HG03565 (cell line): ENCODE data around the gene TACSTD2.
"Not testable (repeated sequence)": the region's sequence is repeated elsewhere in the genome, so short reads cannot be mapped to it uniquely, and the experiment has no call there.

Experiments used
- ATAC-seq: cut with Tn5 transposase; IDR thresholded peaks from one replicate; pipeline ENCODE4 v1.9.1; 2021; ENCODE audit warnings: mild to moderate bottlenecking, moderate library complexity; ENCODE audit not compliant: unreplicated experiment

TACSTD2 gene, protein sequence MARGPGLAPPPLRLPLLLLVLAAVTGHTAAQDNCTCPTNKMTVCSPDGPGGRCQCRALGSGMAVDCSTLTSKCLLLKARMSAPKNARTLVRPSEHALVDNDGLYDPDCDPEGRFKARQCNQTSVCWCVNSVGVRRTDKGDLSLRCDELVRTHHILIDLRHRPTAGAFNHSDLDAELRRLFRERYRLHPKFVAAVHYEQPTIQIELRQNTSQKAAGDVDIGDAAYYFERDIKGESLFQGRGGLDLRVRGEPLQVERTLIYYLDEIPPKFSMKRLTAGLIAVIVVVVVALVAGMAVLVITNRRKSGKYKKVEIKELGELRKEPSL

DNA sequence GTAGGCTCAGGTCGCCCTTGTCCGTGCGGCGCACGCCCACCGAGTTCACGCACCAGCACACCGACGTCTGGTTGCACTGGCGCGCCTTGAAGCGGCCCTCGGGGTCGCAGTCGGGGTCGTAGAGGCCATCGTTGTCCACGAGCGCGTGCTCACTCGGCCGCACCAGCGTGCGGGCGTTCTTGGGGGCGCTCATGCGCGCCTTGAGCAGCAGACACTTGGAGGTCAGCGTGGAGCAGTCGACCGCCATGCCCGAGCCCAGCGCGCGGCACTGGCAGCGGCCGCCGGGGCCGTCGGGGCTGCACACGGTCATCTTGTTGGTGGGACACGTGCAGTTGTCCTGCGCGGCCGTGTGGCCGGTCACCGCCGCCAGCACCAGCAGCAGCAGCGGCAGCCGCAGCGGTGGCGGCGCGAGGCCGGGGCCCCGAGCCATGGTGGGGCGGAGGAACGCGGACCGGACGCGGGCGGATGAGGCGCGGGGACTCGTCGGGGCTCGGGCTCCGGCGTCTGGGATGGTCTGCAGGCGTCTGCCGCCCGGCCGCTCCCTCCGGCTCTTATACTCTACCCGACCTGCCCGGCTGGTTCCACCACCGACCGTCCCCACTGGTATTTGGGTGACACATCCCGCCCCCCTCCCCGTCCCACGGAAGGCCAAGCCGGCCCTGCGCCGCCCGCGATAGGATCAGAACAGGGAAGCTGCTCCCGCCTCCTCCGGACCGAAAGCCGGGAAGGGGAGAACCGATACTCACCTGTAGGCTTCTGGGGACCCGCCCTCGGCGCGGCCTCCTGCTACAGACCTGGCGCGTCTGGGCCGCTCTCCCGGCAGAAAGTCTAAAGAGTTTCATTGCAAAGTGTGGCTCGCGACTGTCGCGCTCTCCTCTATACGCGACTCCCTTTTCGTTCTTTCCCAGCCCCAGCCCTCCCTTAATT lies at the start of gene TACSTD2:
Gene TACSTD2, minus strand, starts transcription at position 526 of the 927 bp plus-strand sequence. Its CDS starts 96 bp downstream, at position 430.
- no peak for ATAC-seq

- no peak for ATAC-seq
These were observed 49.2 kb upstream of the TACSTD2 start for GRCh38 chr1:58626293-58626692.

DNA sequence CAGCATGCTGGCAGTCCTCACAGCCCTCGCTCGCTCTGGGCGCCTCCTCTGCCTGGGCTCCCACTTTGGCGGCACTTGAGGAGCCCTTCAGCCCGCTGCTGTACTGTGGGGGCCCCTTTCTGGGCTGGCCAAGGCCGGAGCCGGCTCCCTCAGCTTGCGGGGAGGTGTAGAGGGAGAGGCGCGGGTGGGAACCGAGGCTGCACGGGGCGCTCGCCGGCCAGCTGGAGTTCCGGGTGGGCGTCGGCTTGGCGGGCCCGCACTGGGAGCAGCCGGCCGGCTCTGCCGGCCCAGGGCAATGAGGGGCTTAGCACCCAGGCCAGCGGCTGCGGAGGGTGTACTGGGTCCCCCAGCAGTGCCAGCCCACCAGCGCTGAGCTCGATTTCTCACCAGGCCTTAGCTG lies 46.2 kb upstream of the TACSTD2 start:
- ATAC-seq = not testable (repeated sequence)

GRCh38 chr1:58622571-58622970 lies 45.5 kb upstream of the TACSTD2 start:
- ATAC-seq = no peak

DNA sequence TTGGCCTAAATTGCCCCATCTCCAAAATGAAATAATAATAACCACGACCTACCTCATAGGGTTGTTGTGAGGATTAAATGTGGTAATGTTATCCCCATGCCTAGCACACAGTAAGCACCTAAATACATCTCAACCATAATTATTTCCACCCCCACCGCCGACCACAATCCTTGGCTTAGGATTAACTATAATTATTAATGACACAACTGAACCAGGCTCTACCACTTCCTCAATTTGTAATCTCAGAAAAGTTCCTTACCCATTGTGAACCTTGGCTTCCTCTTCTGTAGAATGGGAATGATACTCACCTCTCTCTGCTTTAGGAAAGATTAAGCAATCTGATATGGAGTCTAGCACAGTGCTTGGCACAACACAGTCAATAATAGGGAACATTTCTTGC lies 44.3 kb upstream of the TACSTD2 start:
- ATAC-seq = no peak

DNA sequence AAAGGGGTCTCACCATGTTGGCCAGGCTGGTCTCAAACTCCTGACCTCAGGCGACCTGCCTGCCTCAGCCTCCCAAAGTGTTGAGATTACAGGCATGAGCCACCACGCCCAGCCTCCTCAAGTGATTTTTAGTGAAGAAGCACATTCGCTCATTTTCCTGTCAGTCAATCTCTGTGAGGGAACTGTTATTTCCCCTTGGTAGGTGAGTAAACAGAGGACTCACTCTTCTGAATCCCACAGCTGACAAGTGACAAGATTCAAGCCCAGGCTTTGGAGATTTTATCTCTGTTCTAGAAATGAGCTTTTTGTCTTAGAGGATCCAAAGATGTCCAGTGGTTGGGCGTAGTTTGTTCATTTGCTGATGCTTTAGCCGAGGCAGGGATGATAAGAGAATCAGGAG lies 43.9 kb upstream of the TACSTD2 start:
- no peak for ATAC-seq

- ATAC-seq = no peak
These were observed 43.2 kb upstream of the TACSTD2 start for GRCh38 chr1:58620259-58620658.

- no peak for ATAC-seq
These were observed 42.4 kb upstream of the TACSTD2 start for GRCh38 chr1:58619286-58620054.

DNA sequence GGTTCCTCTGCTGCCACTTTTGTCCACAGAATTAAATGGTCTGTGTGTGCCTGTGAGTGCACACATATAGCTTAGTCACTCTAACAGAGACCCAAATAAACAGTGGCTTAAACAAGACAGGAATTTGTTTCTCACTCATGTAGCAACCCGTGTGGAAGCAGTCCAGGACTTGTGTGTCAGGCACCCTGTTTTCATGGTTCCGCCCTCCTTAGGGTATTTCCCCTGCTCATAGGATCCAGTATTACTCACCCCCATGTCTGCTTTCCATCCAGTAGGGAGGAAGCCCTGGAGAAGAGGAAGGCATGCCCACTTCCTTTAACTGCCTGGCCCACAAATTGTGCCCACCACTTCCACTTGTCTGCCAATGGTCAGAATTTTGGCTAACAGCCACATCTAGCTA lies 41.3 kb upstream of the TACSTD2 start:
- no peak for ATAC-seq

GRCh38 chr1:58611861-58612385 lies 34.9 kb upstream of the TACSTD2 start:
- ATAC-seq = no peak

DNA sequence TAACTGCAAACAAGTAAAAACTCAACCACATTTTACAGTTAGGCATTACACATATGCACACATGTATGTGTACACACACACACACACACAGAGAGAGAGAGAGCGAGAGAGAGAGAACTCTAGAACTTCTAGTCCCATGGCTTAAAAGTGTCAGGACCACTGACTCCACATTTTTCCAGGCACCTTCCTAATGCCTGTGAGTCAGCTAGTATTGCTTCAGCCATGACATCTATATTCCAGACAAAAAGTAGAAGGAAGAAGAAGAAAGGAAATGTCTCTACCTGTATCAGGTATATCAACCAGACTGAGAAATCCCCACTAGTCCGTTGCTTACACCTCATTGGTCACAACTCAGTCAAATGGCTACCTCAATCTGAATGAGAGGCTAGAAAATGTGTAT lies 31.9 kb upstream of the TACSTD2 start:
- no peak for ATAC-seq

GRCh38 chr1:58608297-58608696 lies 31.2 kb upstream of the TACSTD2 start:
- ATAC-seq = no peak

- ATAC-seq = no peak
These were observed 30.3 kb upstream of the TACSTD2 start for GRCh38 chr1:58607391-58607790.

GRCh38 chr1:58601921-58602320 lies 24.9 kb upstream of the TACSTD2 start:
- not testable (repeated sequence) for ATAC-seq

DNA sequence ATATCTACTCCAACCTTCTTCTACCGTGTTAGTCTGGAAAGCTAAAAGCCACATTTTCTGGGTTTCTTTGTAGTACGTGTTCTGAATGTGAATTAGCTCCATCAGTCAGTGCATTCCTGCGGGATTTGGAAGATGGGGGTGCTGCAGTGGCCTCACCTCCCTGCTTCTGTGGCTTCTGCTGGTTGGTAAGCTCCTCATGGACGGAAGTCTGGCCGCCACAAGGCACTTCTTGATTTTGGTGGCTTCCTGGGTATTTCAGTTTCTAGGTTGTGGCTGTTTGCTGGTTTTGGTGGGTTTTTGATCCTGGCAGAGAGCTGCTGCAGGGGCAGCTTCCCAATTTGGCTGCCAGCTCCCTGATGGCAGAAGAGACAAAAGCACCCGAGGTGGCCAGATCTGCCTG lies 20.9 kb upstream of the TACSTD2 start:
- no peak for ATAC-seq

GRCh38 chr1:58597076-58597475 lies 20.0 kb upstream of the TACSTD2 start:
- no peak for ATAC-seq

DNA sequence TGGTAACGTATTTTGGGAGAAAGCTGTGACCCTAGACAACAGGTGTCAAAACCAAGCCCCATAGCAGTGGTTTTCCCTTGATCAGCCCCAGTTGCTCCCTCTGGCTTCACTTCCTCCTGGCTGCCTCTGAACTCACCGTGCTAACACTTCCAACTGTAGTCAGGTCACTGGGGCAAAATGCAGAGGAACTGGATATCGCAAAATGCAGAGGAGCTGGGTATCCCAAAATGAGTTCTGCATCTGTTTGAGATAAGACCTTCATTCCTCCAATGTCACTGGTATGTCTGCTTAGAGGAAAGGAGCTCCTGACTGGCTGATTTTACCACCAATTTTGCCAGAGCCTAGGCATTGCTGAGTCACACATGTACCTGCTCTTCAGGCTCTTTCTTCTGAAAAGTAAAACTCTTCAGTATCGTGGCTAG lies 19.6 kb upstream of the TACSTD2 start:
- no peak for ATAC-seq

DNA sequence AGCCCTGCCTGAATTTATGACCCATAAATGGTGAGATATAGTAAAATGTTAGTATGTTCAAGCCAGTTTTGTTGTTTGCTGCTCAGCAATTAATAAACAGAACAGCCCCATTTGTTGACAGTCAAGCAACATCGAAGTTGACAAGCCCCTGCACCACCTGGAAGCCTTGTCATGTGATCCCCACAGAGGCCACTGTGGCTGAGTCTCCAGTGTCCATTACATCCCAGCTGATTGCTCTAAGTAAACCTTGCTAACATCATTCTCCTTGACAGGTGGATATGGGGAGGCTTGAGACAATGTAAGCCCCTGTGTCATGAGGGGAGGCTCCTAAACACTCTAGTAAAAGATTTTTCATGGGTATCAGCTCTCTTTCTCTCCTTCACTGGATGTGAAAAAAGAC lies 17.5 kb upstream of the TACSTD2 start:
- ATAC-seq = no peak

DNA sequence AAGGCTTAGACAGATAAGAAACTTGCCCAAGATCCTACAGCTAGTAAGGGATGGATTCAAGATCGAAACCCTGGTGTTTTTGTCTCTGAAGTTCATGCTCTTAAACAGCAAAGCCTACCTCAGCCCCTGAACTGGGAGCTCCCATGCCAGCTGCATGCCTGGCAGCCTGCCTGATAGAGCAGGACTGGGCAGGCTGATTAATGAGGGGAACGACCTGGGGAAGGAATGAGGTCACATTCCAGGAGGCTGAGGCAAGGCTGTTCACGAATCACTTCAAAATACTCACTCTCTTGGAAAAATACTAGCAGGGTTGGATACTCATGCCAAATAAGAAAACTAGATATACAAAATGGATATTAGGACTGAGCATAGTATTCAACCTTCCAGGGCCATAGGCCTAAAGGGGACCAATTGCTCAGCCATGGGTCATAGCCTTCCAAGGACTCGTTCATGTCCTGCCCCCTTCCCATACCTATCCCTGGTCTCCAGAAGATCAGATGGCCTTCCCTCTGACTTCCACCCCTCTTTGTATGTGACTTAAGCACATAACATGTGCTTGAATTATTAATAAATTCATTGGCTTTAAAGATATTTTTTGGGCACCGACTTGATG lies 15.6 kb upstream of the TACSTD2 start:
- ATAC-seq = no peak

DNA sequence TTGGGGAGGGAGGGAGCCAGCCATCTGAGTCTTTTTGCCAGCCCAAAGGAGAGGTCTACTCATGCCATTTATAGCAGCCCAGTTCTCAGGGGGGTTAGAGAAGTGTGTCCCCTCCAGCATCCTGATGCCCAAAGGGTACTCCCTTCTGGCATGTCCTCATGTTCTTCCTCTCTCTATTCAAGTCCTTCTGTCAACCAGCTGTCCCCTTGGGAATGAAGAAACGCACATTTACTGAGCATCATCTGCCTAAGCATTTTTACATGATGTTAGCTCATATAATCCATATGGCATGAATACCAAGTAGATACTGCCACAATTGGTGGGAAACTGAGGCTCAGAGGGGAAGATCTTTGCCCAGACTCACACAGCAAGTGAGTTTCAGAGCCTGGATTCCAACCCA lies 14.8 kb upstream of the TACSTD2 start:
- ATAC-seq = no peak

DNA sequence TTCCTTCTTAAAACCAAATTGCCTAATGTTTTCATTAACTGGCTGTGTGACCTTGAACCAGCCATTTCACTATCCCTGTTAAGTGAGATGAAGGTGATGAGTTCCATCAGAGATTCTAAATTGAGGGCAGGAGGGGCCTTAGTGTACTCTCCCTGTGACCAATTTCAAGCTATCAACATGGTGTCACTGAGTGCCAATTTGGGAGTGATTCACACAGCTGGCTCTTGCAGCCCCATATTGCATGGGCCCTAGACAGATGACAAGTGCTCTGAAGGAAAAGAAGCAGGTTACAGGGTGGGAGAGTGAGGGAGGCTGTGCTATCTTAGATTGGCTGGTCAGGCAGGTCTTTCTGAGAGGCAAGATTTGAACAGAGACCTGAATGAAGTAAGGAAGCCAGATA lies 13.0 kb upstream of the TACSTD2 start:
- ATAC-seq = no peak
